GM18909 (cell line): Measurements from ENCODE around the gene NID1.

Experiments used
- ATAC-seq: cut with Tn5 transposase; IDR thresholded peaks from one replicate; pipeline ENCODE4 v1.9.1; 2021; ENCODE audit warnings: mild to moderate bottlenecking; ENCODE audit not compliant: unreplicated experiment, poor library complexity

The NID1 gene

DNA sequence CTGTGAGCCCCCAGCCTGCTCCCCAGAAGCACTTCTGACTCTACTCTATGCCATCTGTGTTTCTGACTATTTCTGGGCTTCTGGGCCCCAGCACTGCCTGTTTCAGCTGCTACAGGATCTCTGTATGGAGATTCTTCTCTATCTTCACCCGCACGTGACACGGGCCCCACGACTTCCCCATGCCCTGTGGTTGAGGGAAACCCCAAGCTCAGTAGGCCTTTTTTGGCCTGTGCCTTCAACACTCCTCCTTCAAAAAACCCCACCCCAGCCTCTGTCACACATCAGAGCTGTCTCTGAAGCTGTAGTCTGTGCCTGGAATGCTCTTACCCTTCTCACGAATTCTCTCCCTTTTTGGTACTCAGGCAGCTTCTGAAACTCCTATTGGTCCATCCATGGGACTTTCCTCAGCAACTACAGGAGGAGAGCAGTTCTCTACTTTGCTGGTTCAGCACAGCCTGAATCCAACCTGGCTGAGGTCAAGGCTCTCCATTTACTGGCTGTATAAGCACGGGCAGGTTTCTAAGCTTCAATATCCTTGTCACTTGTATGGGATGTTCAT is 2.0 kb upstream of the NID1 start:
- peak; percentile 83 for ATAC-seq

DNA sequence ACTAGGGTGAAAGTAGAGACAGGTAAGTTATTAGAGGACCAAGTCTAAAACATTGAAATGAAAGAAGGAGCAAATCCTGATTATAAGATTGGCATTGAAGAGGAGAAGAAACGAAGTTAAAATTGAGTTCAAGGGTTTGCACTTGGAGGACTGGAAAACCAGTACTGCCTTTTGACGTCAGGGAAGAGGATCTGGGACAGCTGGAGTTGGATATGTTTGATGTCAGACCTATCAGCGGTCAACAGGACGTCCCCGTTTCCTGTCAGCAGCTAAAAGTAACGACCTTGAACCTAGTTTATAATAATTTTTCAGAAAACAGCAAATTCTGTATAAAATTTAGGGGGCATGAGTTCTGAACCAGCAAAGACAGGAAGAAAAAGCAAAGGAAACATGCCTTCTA is 1.2 kb upstream of the NID1 start:
- no peak for ATAC-seq

DNA sequence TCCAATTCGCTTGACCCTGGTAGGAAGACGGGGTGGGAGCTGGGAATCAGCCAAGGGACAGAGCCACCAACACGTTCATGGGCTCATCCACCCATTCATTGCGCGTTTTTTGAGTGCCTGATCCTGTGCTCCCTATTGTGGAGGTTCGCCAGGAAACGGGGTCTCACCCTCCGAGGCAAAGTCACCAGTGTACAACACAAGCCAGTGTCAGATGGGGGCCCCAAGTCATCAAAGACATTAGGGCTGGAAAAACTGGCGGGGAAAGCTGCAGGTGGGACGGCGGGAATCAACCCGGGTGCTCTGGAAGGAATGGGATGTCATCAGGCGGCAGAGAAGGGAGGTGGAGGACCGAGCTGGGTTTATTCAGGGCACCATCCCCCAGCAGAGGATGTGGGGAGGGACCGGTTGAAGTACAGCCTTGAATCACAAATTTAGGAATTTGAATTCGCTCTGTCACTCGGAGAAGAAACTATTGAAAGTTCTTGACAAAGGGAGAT is 667 bp upstream of the NID1 start:
- ATAC-seq, result no peak

DNA sequence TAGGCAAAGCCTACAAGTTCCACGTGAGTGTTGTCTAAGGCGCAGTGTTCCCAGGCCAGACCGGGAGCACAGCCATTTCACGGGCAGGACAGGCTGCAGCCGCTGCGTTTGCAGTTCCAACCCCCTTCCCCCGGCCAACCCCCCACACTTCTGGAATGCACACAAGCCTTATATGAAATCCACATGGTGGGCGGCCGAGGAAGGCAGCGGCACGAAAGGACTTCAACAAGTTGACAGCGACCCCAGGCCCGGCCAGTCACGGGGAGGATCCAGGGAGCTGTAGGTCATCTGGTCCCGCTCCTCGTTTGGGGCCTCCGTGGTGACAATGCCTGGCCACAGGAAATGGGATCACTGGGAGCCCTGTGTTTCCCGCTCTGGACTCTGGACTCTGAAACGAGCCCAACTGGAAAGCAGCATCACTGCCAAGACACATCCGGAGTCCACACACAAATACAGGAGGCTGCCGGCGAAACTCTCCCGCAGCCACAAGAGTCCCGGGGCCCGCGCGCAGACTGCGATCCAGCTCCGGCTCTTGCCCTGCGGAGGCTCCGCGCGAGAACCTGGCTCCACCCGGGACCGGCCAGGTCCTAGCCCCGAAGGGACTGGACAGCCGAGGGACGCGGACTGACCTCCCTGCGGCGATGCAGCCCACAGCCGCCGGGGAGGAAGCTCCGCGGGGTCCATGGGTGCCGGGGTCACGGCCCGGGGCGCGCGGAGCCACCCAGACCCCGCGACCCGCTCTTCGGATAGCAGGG is 794 bp downstream of the NID1 start:
- no peak for ATAC-seq

DNA sequence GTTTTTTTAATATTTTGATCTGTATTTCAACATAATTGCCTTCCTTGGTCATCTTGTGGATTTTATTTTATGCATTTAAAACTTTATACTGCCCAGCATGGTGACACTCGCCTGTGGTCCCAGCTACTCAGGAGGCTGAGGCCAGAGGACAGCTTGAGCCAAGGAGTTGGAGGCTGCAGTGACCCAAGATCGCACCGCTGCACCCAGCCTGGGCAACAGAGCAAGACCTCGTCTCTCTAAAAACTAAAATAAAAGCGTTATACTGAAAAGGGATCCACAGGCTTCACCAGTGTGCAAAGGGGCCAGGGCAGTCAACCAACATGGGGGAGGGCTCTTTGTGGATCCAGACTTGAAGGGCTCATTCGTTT is 1.4 kb downstream of the NID1 start:
- no peak for ATAC-seq

DNA sequence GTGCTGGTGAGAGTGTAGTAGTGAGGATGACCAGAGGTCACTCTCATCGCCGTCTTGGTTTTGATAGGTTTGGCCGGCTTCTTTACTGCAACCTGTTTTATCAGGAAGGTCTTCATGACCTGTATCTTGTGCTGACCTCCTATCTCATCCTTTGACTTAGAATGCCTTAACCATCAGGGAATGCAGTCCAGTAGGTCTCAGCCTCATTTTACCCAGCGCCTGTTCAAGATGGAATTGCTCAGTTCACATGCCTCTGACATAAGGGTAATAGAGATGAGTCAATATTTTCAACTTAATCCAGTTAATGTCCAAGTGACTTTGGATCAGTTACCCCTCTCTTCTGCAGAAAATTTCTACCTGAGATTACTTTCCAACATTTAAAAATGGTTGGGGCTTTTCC is 4.6 kb downstream of the NID1 start:
- ATAC-seq, result no peak

DNA sequence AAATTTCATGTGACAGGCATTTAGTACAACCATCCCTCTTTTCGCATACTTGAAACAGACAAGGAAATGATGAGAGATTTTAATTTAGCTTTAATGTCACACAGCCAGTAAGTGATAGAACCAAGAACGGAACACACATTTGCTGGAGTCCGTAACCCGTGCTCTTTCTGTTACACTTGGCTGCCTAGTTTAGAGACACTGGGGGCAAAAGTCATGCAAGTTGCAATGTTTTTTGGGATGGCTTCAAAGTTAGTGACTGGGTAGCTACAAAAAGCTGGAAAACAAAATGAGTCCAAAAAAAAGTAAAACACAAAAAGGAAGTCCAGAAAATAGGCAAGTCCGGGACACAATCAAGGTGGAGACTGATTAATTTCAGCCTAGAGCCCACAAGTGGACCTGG is 5.9 kb downstream of the NID1 start:
- no peak for ATAC-seq

DNA sequence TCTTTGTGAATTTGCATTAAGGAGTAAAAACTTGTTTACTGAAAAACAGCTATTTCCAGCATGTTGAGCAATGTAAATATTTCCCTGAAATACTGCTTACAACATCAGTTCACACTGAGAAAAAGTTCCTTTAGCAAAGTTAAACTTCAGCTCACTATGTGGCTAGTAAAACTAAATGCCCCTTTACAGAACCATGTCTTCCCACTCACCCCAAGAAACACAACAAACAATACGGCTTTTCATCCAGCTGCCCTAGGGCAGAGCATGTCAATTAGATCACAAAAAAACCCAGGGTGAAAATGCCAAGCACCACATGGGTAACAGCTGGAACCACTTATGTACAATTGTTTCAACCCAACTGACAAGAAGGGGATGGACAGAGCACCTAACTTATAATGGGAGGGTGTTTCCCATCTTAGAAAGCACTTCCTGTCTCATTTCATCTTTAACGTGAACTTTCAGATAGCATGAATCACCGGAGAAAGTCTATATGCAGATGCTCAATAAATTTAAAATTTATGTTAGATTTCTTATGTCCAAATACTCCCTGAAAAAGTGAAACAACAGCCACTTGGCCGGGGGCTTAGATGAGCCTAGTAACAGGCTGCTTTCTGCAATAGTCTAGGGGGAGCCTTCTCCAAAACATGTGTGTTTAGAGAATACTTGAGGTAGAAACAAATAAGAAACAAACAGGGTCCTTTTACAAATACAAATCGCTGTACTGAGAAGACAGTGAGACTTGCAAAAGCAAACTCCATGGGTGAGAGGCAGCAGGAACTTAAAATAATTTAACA is 6.6 kb downstream of the NID1 start:
- ATAC-seq, result peak; percentile 91

DNA sequence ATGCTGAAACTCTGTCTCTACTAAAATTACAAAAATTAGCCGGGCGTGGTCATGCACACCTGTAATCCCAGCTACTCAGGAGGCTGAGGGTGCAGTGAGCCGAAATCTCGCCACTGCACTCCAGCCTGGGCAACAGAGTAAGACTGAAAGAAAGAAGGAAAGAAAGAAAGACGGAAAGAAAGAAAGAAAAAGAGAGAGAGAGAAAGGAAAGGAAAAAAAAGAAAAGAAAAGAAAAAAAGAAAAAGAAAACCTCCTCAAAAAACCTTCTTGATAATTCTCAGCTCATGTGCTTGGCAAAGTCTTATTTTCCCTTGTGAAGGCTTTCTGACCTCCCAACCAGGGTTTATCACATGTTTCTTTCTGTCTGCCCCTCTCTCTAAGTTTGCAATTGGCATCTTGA is 7.3 kb downstream of the NID1 start:
- no peak for ATAC-seq

DNA sequence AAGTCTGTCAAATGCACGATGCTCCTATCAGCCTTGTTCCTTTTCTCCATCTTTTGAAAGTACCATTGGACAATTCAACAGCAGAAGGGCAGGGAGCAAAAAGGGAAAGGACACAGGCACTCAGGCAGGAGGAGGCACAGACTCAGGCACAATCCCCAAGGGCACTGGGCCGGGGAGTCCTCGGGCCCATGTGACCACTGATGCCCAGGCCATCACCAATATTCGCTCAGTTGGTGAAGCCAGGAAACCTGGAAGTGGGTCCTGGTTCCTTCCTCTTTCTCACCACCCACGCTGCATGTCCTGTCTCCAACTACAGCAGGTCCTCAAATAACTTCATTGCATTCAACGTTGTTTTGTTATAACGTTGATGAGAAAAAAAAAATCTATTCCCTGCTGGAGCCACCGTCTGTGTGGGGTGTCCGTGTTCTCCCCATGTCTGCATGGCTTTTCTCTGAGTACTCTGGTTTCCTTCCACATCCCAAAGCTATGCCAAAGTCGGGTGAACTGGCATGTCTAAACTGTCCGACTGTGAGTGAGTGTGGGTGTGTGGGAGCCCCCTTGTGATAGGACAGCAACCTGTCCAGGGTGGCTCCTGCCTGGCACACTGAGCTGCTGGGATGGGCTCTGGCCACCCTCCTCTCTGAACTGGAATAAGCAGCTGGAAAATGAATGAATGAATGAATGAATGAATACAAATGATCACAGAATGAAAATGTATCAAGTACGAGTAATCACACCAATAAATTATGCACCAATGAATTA is 12.5 kb downstream of the NID1 start:
- ATAC-seq, result no peak

DNA sequence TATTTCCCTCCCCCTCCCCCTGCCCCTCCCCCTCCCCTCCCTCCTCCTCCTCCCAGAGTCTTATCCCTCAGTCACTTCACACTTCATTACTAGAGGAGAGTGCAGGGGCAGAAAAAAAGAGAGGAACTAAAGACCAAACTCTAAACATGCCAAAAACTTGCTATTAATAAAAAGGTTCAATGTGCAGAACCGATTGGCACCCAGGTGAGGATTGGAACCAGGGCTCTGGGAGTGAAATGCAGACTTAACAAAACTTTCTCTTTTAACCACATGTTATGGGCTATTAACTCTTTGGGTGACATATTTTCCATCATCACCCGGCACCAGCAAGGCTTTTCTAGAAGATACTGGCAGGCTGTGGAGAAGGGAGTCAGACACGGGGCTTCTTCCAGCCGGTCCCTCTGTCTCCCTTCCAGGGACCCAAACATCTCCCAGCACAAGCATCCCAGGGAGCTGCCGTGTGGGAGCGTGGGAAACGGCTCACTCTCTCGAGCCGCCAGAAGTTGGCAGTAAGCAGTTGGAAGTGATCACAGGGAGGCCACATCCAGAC is 13.6 kb downstream of the NID1 start:
- no peak for ATAC-seq

DNA sequence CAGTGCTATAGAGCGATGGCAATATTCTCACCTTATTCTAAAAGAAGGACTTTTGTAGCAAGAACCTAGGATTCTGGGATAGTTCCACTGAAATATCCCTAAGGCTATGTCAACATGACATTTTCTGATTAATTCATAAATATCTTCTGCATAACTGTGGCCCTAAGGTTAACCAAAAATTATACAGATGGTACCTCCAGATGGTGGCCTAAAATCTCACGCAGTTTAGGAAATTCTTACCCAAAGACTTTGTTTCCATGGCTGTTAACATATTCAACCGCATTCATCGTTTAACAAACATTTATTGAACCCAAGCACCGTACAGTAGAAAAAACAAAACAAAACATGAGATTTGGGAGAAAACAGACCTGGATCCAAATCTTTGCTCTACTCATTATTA is 19.1 kb downstream of the NID1 start:
- ATAC-seq, result no peak

DNA sequence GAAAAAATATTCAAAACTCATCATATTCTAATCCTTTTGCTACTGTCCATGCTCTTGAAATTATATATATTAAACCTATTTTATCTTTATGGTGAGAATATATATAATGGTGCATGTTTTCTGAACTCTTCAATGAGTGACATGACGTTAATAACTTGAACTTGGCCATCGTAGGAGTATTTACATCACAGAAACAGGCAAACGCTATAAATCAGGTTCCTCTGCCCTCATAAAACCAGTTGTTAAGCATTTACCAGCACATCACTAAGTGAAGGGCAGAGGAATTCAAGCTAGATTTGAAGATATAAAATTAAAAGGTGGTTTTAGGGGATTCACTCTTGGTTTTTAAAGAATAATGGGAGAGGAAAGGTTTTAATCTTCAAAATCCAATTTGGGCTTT is 20.5 kb downstream of the NID1 start:
- no peak for ATAC-seq

DNA sequence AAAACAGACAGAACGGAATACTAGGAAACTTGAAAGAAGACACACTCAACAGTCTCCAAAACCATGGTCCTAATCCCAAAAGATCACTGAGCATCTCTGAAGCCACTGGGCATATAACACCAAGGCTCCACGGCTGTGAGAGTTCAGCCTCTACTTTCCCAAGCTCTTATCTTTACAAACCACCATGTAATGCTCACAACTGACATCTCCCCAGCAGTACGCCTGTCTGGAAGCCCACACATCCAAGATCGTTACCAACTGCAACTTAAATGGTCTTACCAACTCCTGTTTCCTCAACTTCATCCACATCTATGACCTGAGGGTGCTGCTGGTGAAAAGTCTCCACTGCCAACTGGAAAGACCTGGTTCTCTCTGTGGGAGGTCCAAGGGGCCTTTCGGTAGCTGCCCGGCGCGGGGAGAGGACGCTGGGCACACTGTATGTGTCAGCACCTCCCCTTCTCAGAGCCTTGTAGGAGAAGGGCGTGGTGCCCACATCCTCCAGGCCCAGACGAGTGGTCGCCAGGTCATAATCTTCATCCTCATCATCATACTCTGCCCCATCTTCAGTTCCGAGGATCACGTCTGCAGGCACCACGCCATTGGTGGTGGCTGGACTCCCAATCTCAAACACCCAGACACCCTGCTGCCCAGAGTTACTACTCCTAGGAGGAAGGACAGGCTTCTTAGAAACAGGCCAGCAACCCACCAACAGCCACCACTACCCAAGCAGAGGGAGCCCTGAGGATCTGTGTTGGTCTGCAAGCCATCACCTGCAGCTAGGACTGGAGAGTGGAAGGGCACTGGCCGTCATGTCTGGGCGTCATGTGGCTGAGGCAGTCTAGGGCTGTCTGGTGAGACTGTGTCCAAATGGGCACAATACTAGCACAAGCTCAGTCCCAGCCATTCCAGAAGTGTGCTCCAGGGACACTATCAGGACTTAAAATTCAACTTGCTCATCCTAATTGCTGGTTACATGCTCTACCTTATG is 23.0 kb downstream of the NID1 start:
- no peak for ATAC-seq

DNA sequence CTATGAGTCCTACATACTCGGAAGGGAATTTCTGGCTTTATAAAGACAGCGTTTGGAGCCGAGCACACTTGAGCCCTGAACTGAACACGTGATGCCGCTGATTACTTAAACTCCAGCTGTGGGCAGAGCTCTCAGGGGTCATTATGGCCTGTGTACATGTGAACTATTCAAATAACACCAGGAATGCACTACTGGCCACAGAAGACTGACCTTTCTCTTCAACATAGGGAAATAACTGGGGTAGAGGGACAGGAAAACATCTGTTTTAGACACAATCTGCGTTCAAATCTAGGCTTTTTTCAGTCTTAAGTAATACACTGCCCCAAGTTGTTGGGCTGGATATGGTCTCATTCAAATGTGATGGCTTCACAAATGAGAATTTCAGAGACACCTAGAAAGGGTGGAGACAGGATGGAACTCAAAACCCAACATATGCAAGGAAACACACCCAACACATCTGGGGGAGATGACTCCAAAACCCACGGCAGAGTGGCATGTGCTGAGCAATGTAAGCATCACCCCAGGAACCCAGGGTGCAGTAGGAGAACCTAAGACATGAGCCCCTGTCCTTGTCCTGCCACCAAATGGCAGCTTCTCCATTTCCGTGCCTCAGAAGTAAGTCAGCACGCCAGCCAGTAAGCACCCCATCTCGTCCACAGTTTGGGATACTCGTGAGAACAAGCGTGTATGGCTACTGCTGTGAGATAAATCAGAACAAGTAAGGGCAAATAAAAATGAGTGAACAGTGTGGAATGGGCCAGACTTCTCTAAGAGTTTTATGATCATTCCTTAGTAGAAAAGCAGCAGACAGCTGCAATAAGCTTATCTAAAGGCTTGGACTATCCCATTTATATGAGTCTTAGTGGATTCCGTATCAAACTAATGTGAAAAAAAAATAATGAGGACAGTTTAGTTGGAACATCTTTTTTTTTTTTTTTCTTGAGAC is 24.9 kb downstream of the NID1 start:
- ATAC-seq, result no peak

DNA sequence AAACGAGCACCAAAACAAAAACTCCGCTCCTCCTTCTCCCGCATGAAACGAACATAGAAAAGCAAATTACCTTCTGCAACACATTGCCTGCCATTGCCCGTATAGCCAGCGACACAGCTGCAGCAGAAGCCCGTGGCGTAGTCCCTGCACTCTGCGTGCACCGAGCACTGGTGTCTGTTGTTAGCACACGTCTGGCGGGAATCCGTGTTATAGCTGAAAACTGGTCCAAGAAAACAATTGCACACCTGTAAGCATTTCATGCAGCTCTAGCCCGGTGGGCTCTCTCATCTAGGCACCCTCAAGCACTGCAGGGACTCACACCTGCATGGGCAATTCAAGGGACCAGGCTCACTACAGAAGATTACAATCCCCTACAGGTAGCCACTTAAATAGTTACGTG is 26.9 kb downstream of the NID1 start:
- ATAC-seq, result no peak

DNA sequence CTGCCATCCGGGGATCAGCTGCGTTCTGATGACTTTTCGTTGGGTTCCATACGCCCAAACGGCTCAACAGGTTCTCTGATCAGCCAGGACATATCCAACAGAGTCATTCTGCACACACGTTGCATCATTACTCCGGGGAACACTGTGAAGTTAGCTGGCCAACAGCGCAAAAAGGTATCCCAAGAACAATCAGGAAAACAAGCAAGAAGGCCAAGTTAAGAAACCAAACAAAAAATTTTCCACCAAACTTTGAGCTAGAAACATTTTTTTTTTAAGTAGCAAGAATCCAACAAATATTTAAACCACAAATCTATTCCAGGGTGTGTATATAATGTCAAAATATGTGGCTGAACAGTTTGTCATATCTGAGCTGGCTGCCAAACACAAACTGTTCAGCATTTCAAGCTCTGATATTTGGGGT is 29.2 kb downstream of the NID1 start:
- ATAC-seq, result no peak

DNA sequence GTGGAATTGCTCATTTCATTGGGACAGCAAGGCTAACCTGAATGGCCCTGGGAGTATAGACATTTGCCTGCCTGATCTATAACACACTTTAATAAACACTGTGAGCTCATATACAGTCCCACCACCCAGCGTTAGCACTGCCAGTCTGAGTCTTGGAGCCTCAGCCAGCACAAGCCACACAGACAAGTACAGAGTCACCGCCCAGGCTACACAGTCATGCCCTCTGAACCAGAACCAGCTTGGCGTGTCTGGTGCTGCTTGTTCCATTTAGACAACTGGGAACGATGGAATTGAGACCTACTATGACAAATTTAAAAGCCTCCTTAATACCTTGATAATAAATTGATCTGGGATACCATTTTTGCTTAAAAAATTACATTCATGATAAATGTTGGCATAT is 31.6 kb downstream of the NID1 start:
- ATAC-seq, result no peak
